Measurements from ENCODE around the gene C15orf62. TPM values are rescaled to one million over a fixed set of nuclear protein-coding genes. Genes with fewer than 3 reads are reported as not detected.

Gene C15orf62
- 1 to 10 TPM in 2 of 3 donors, under 1 TPM in 1; 0.48 to 4.7 (median 2.0) TPM for total RNA-seq

- Histone ChIP-seq H3K9me3 (no peaks in the 10 kb centered on the region), H3K27ac (peak within 1 kb of the TSS; percentile 92 to 93), H3K36me3 (no peaks in the 10 kb centered on the region), H3K4me1 (peaks cover 7 to 17% of the 10 kb centered on the region in 2 donors), H3K27me3 (no peaks in the 10 kb centered on the region), H3K4me3 (peak within 1 kb of the TSS in 2 of 3 donors; percentile 40 to 58)
- TF ChIP-seq POLR2A (IDR thresholded peaks at IDR 0.05): no peak
- peak in 1 of 3 donors; percentile 8 for TF ChIP-seq POLR2AphosphoS5 (IDR thresholded peaks at IDR 0.05)
- no peak for TF ChIP-seq CTCF (IDR thresholded peaks at IDR 0.05)
- peak; percentile 71 to 84 for DNase-seq (ENCODE audit: low spot score in 2 of 2)
- intact Hi-C loops (cut with DNase I; ENCODE audit: low total_unique reads): no loop called here
Observed at GRCh38 chr15:40769274-40770146, at the start of gene C15orf62. C15orf62 (plus strand) TSS chr15:40769980; CDS start chr15:40770496, 516 bp downstream.

GRCh38 chr15:40721701-40722100 is 48.1 kb upstream of the C15orf62 start:
- TF ChIP-seq POLR2A (IDR thresholded peaks at IDR 0.05): no peak
- no peak for TF ChIP-seq CTCF (IDR thresholded peaks at IDR 0.05)
- Histone ChIP-seq H3K4me3 (no peak overlapping the region), H3K9me3 (no peaks in the 10 kb centered on the region), H3K27me3 (no peaks in the 10 kb centered on the region), H3K4me1 (no peaks in the 10 kb centered on the region), H3K36me3 (no peaks in the 10 kb centered on the region), H3K27ac (no peak overlapping the region)
- intact Hi-C loops (cut with DNase I; ENCODE audit: low total_unique reads): no loop called here
- DNase-seq (ENCODE audit: low spot score in 2 of 2): no peak

GRCh38 chr15:40722354-40722753 is 47.4 kb upstream of the C15orf62 start:
- no peak overlapping the region for H3K27ac ChIP-seq
- no peak overlapping the region for H3K4me3 ChIP-seq
- no peaks in the 10 kb centered on the region for H3K9me3 ChIP-seq
- H3K36me3 ChIP-seq: no peaks in the 10 kb centered on the region
- intact Hi-C loops (cut with DNase I; ENCODE audit: low total_unique reads): no loop called here
- no peak for DNase-seq (ENCODE audit: low spot score in 2 of 2)
- H3K27me3 ChIP-seq: no peaks in the 10 kb centered on the region
- no peaks in the 10 kb centered on the region for H3K4me1 ChIP-seq
- TF ChIP-seq POLR2A (IDR thresholded peaks at IDR 0.05) (no peak), POLR2AphosphoS5 (IDR thresholded peaks at IDR 0.05) (no peak), CTCF (IDR thresholded peaks at IDR 0.05) (no peak)

- Histone ChIP-seq H3K36me3 (no peaks in the 10 kb centered on the region), H3K9me3 (no peaks in the 10 kb centered on the region), H3K4me3 (no peak overlapping the region), H3K27ac (no peak overlapping the region), H3K27me3 (no peaks in the 10 kb centered on the region), H3K4me1 (no peaks in the 10 kb centered on the region)
- intact Hi-C loops (cut with DNase I; ENCODE audit: low total_unique reads): no loop called here
- no peak for DNase-seq (ENCODE audit: low spot score in 2 of 2)
- TF ChIP-seq POLR2A (IDR thresholded peaks at IDR 0.05) (no peak), POLR2AphosphoS5 (IDR thresholded peaks at IDR 0.05) (no peak), CTCF (IDR thresholded peaks at IDR 0.05) (no peak)
Observed at GRCh38 chr15:40722934-40723333, 46.8 kb upstream of the C15orf62 start.

- Histone ChIP-seq H3K27ac (no peak overlapping the region), H3K36me3 (no peaks in the 10 kb centered on the region), H3K4me3 (no peak overlapping the region), H3K9me3 (no peaks in the 10 kb centered on the region), H3K4me1 (no peaks in the 10 kb centered on the region), H3K27me3 (no peaks in the 10 kb centered on the region)
- TF ChIP-seq POLR2AphosphoS5 (IDR thresholded peaks at IDR 0.05) (no peak), CTCF (IDR thresholded peaks at IDR 0.05) (no peak), POLR2A (IDR thresholded peaks at IDR 0.05) (no peak)
- DNase-seq (ENCODE audit: low spot score in 2 of 2): no peak
- intact Hi-C loops (cut with DNase I; ENCODE audit: low total_unique reads): no loop called here
Observed at GRCh38 chr15:40723919-40724318, 45.9 kb upstream of the C15orf62 start.

Measured in breast epithelium (tissue), 4 donors.